ENCODE data around the gene COLEC12.

- TF ChIP-seq POLR2A (IDR thresholded peaks at IDR 0.05; ENCODE audit: low read length): peak; percentile 96
- TF ChIP-seq GATA1 (IDR thresholded peaks at IDR 0.05; ENCODE audit: low read depth, low read length): no peak
Measured at GRCh38 chr18:267688-268552, 232.6 kb downstream of the COLEC12 start, which contains the start of gene THOC1.
